PC-3 (cell line): Measurements from ENCODE around the gene STX8.

Experiments used
- CTCF ChIP-seq: fragments of 300-600 bp; sonication (generic); conservative IDR thresholded peaks from 2 replicates; pipeline ENCODE4 v1.5.1; 2017; ENCODE audit warnings: antibody characterized with exemption, low read depth, mild to moderate bottlenecking, low read length
- EZH2phosphoT487 ChIP-seq: fragments of 300-600 bp; sonication (generic); IDR thresholded peaks from 2 replicates; pipeline ENCODE4 v1.6.1; 2018; ENCODE audit warnings: mild to moderate bottlenecking, antibody characterized with exemption, low read length, borderline replicate concordance

- TF ChIP-seq CTCF, result no peak
- no peak for TF ChIP-seq EZH2phosphoT487
Observed at GRCh38 chr17:9470171-9470570, 105.4 kb downstream of the STX8 start.
